ENCODE data around the gene TMIE. TPM values are rescaled to one million over a fixed set of nuclear protein-coding genes. Genes with fewer than 3 reads are reported as not detected.

Gene TMIE
- total and polyA plus RNA-seq, 10 of the 15 experiments (the other 5 are each of a cell fraction or from before 2014, with no cell fraction given): not detected

- Histone ChIP-seq H3K27ac (ENCODE audit: control insufficient read depth, insufficient read depth) (no peak overlapping the region), H3K27me3 (replicated peaks in 1 of 2; ENCODE audit: control insufficient read depth in 2 of 2, insufficient read depth in 2 of 2, low read length in 1 of 2) (peaks cover 0 to under 1% of the 10 kb centered on the region in 2 experiments; a peak in 1 of 4 replicates), H3K4me3 (no peak overlapping the region), H4K20me1 (ENCODE audit: control insufficient read depth, insufficient read depth) (no peaks in the 10 kb centered on the region), H3K36me3 (ENCODE audit: control insufficient read depth in 2 of 2, insufficient read depth in 2 of 2, low read length in 1 of 2) (no peaks in the 10 kb centered on the region), H3K9ac (ENCODE audit: control insufficient read depth, insufficient read depth, low read length) (no peak overlapping the region), H3K9me3 (replicated peaks; ENCODE audit: control insufficient read depth, insufficient read depth, low read length) (no peaks in the 10 kb centered on the region), H3K79me2 (ENCODE audit: control insufficient read depth, insufficient read depth, low read length) (no peaks in the 10 kb centered on the region), H2AFZ (ENCODE audit: control insufficient read depth, low read depth, low read length) (no peak overlapping the region), H3K4me2 (ENCODE audit: control insufficient read depth, insufficient read depth) (no peak overlapping the region), H3K4me1 (ENCODE audit: control insufficient read depth, insufficient read depth, low read length) (no peaks in the 10 kb centered on the region)
- no peak for DNase-seq (ENCODE audit: low read depth, low spot score)
- ChIA-PET SMC1A (ENCODE audit: uncharacterized antibody, unreplicated experiment) (no interaction called here), POLR2A (no interaction called here), CTCF (interaction anchor here (0.5 to 1.2 kb wide), 3 partner anchors 11 to 230 kb away, joined by 3 read pairs; no protein-coding TSS in a partner anchor), RAD21 (ENCODE audit: unreplicated experiment) (no interaction called here)
- FAIRE-seq: no peak
- no peak for ATAC-seq
- BruUV-seq (replicated peaks): no TSS peak
- intact Hi-C loops (cut with micrococcal nuclease; ENCODE audit: unreplicated experiment) (no loop called here), in situ Hi-C loops (cut with MboI) (no loop called here)
- WGBS (ENCODE audit: insufficient coverage, insufficient replicate concordance, low lambda C conversion rate, missing lambda C conversion rate): 21% methylated on average over 4 of the region's 4 CpGs
- TF ChIP-seq DPF2 (IDR thresholded peaks at IDR 0.05): no peak
- TF ChIP-seq TARDBP (IDR thresholded peaks at IDR 0.05; ENCODE audit: borderline replicate concordance): no peak
- no peak for TF ChIP-seq ZSCAN29 (IDR thresholded peaks at IDR 0.05)
- TF ChIP-seq ZNF687 (IDR thresholded peaks at IDR 0.05): no peak
- TF ChIP-seq TCF3 (IDR thresholded peaks at IDR 0.05; ENCODE audit: borderline replicate concordance, insufficient read depth, low read depth, low read length): no peak
- TF ChIP-seq IRF4 (IDR thresholded peaks at IDR 0.05; ENCODE audit: low read depth, low read length): no peak
- TF ChIP-seq NBN (IDR thresholded peaks at IDR 0.05): no peak
- no peak for TF ChIP-seq CHD2 (IDR thresholded peaks at IDR 0.05; ENCODE audit: borderline replicate concordance, low read depth, low read length)
- no peak for TF ChIP-seq MLLT1 (IDR thresholded peaks at IDR 0.05)
- TF ChIP-seq NKRF (conservative IDR thresholded peaks at IDR 0.05): no peak
- TF ChIP-seq EP300 (IDR thresholded peaks at IDR 0.05; ENCODE audit: borderline replicate concordance in 1 of 2, control insufficient read depth in 1 of 2, low read depth in 2 of 2, low read length in 2 of 2): no peak
- TF ChIP-seq ZNF384 (IDR thresholded peaks at IDR 0.05; ENCODE audit: borderline replicate concordance, low read depth, low read length): no peak
- TF ChIP-seq HDAC2 (IDR thresholded peaks at IDR 0.05): no peak
- TF ChIP-seq YBX1 (IDR thresholded peaks at IDR 0.05): no peak
- no peak for TF ChIP-seq YY1 (IDR thresholded peaks at IDR 0.05; ENCODE audit: low read depth, low read length)
Measured at GRCh38 chr3:46670891-46671427, 30.2 kb upstream of the TMIE start.

Measured in GM12878 (cell line).